H1 (cell line): ENCODE results near the gene SAXO1. TPM values are rescaled to one million over a fixed set of nuclear protein-coding genes. Genes with fewer than 3 reads are reported as not detected.

ENCODE experiments used
- CTCF ChIA-PET: fragments of 300-600 bp; sonication (Branson Sonifier 250); formaldehyde crosslinking; loops from one replicate; lab custom pipeline; 2021; ENCODE audit not compliant: partially characterized antibody; lab: Charles Lee
- POLR2A ChIA-PET: fragments of 300-600 bp; sonication (Branson Sonifier 250); formaldehyde crosslinking; loops from one replicate; lab custom pipeline; 2021; ENCODE audit warnings: inconsistent platforms; ENCODE audit not compliant: partially characterized antibody; lab: Charles Lee
- DNase-seq, 2 experiments: peaks; one replicate each; pipeline versions ENCODE4 v3.0.0 to v3.0.0-alpha.2; 2010 to 2022; ENCODE audit warnings: low spot score in 2 of 2, low read depth in 1 of 2, mixed read lengths in 1 of 2
- FAIRE-seq: peaks from 2 replicates; lab custom pipeline; 2011; peaks lifted over from hg19 to GRCh38; lab: Jason Lieb, UNC
- H2AFZ ChIP-seq: 2 replicates; pipeline ENCODE4 v1.8.1; 2012; ENCODE audit warnings: low read length, inconsistent platforms
- H2AK5ac ChIP-seq: 2 replicates; pipeline ENCODE4 v1.6.1; 2013; ENCODE audit warnings: low read depth, low read length
- H2BK120ac ChIP-seq: replicated peaks from 2 replicates; pipeline ENCODE3; 2013; ENCODE audit warnings: low read depth, low read length, inconsistent platforms
- H2BK12ac ChIP-seq: 2 replicates; pipeline ENCODE4 v1.6.1; 2013; ENCODE audit warnings: low read depth, low read length
- H2BK15ac ChIP-seq: 2 replicates; pipeline ENCODE4 v1.6.1; 2013; ENCODE audit warnings: low read length
- H2BK20ac ChIP-seq: 2 replicates; pipeline ENCODE4 v1.6.1; 2013; ENCODE audit warnings: low read length
- H2BK5ac ChIP-seq: 2 replicates; pipeline ENCODE4 v1.6.1; 2013; ENCODE audit warnings: low read depth, low read length
- H3K14ac ChIP-seq: 2 replicates; pipeline ENCODE4 v1.6.1; 2013; ENCODE audit warnings: inconsistent platforms; ENCODE audit not compliant: insufficient read length
- H3K18ac ChIP-seq: 2 replicates; pipeline ENCODE4 v1.6.1; 2013; ENCODE audit warnings: low read length; ENCODE audit errors: extremely low read depth
- H3K23ac ChIP-seq: 2 replicates; pipeline ENCODE4 v1.6.1; 2013; ENCODE audit warnings: inconsistent platforms; ENCODE audit not compliant: insufficient read length
- H3K23me2 ChIP-seq: 2 replicates; pipeline ENCODE4 v1.6.1; 2013; ENCODE audit warnings: low read depth, low read length
- H3K27ac ChIP-seq: 2 replicates; pipeline ENCODE4 v1.6.1; 2011; ENCODE audit warnings: low read depth, low read length, inconsistent platforms
- H3K27me3 ChIP-seq, 4 experiments: replicated peaks in 1 of 4; 1 replicate in 1 of 4; 2 replicates in 3 of 4; pipeline versions ENCODE4 v1.6.1 to v1.8.1; 2011 to 2013; ENCODE audit warnings: low read length in 3 of 4, mild to moderate bottlenecking in 3 of 4, inconsistent platforms in 2 of 4, mixed read lengths in 2 of 4, moderate library complexity in 1 of 4; ENCODE audit not compliant: control insufficient read depth in 3 of 4, insufficient read depth in 3 of 4; ENCODE audit errors: extremely low read depth in 1 of 4
- H3K36me3 ChIP-seq, 4 experiments: 2 replicates each; pipeline versions ENCODE4 v1.6.1 to v1.8.1; 2011 to 2013; ENCODE audit warnings: mild to moderate bottlenecking in 4 of 4, low read length in 3 of 4, moderate library complexity in 2 of 4, control low read depth in 1 of 4, inconsistent platforms in 1 of 4; ENCODE audit not compliant: insufficient read depth in 4 of 4, control insufficient read depth in 2 of 4
- H3K4ac ChIP-seq: replicated peaks from 2 replicates; pipeline ENCODE3; 2013; ENCODE audit warnings: low read length, low read depth, mixed read lengths, inconsistent platforms; ENCODE audit not compliant: insufficient read length
- H3K4me1 ChIP-seq, 4 experiments: replicated peaks in 1 of 4; 1 replicate in 1 of 4; 2 replicates in 3 of 4; pipeline versions ENCODE4 v1.6.1 to v1.8.1; 2011 to 2013; ENCODE audit warnings: low read length in 3 of 4, inconsistent platforms in 2 of 4, mixed read lengths in 1 of 4; ENCODE audit not compliant: insufficient read depth in 4 of 4, control insufficient read depth in 3 of 4
- H3K4me2 ChIP-seq, 2 experiments: 2 replicates each; pipeline versions ENCODE4 v1.6.1 to v1.8.1; 2011 to 2013; ENCODE audit warnings: low read depth in 2 of 2, low read length in 2 of 2, control low read depth in 1 of 2, inconsistent platforms in 1 of 2, mild to moderate bottlenecking in 1 of 2; ENCODE audit not compliant: insufficient read depth in 1 of 2
- H3K4me3 ChIP-seq, 4 experiments: fragments of 200-600, 300-600 bp in 1 of 4; sonication (generic), shearing (Covaris generic), sonication (Bioruptor Twin) in 1 of 4; 2 replicates each; pipeline versions ENCODE4 v1.5.1 to v1.8.1; 2011 to 2016; ENCODE audit warnings: low read length in 4 of 4, low read depth in 3 of 4, control low read depth in 2 of 4, inconsistent platforms in 2 of 4, mild to moderate bottlenecking in 2 of 4, mixed read lengths in 1 of 4, moderate library complexity in 1 of 4; ENCODE audit not compliant: insufficient read depth in 2 of 4; ENCODE audit errors: extremely low read depth in 1 of 4
- H3K56ac ChIP-seq: replicated peaks from 2 replicates; pipeline ENCODE3; 2013; ENCODE audit warnings: low read depth, mild to moderate bottlenecking, mixed read lengths, low read length, inconsistent platforms; ENCODE audit not compliant: insufficient read length
- H3K79me1 ChIP-seq: 2 replicates; pipeline ENCODE4 v1.6.1; 2013; ENCODE audit warnings: low read depth, low read length, control low read depth
- H3K79me2 ChIP-seq, 2 experiments: 2 replicates each; pipeline versions ENCODE4 v1.6.1 to v1.8.1; 2012 to 2013; ENCODE audit warnings: low read length in 2 of 2, mild to moderate bottlenecking in 2 of 2, inconsistent platforms in 1 of 2; ENCODE audit not compliant: insufficient read depth in 2 of 2, control insufficient read depth in 1 of 2
- H3K9ac ChIP-seq, 4 experiments: replicated peaks in 1 of 4; 1 replicate in 1 of 4; 2 replicates in 3 of 4; pipeline versions ENCODE4 v1.6.1 to v1.8.1; 2011 to 2013; ENCODE audit warnings: low read depth in 3 of 4, low read length in 3 of 4, control low read depth in 2 of 4, mild to moderate bottlenecking in 2 of 4, moderate library complexity in 2 of 4, inconsistent platforms in 1 of 4; ENCODE audit errors: extremely low read depth in 1 of 4
- H3K9me3 ChIP-seq, 2 experiments: 2 replicates each; pipeline versions ENCODE4 v1.6.1 to v1.8.1; 2012 to 2013; ENCODE audit warnings: mild to moderate bottlenecking in 2 of 2, moderate library complexity in 2 of 2, control low read depth in 1 of 2, inconsistent platforms in 1 of 2, low read depth in 1 of 2, low read length in 1 of 2, mixed read lengths in 1 of 2; ENCODE audit not compliant: insufficient read depth in 2 of 2
- H4K20me1 ChIP-seq, 2 experiments: replicated peaks in 1 of 2; 2 replicates each; pipeline versions ENCODE3 to v1.8.1; 2011 to 2013; ENCODE audit warnings: inconsistent platforms in 2 of 2, low read length in 2 of 2, mild to moderate bottlenecking in 1 of 2; ENCODE audit not compliant: insufficient read depth in 2 of 2, control insufficient read depth in 1 of 2
- H4K5ac ChIP-seq: 2 replicates; pipeline ENCODE4 v1.6.1; 2013; ENCODE audit warnings: low read length, low read depth, mixed read lengths, inconsistent platforms; ENCODE audit not compliant: insufficient read length
- H4K8ac ChIP-seq: 2 replicates; pipeline ENCODE4 v1.8.0; 2013; ENCODE audit warnings: mild to moderate bottlenecking, moderate library complexity, low read length, inconsistent platforms; ENCODE audit not compliant: insufficient read depth; ENCODE audit errors: extremely low read depth
- H4K91ac ChIP-seq: replicated peaks from 2 replicates; pipeline ENCODE3; 2013; ENCODE audit warnings: low read length, mixed read lengths, inconsistent platforms; ENCODE audit not compliant: insufficient read length
- EGR1 ChIP-seq: IDR thresholded peaks from 2 replicates; pipeline ENCODE4 v1.6.1; 2011; ENCODE audit warnings: low read depth, low read length, borderline replicate concordance
- GABPA ChIP-seq: IDR thresholded peaks from 2 replicates; pipeline ENCODE4 v1.6.1; 2011; ENCODE audit warnings: mild to moderate bottlenecking, low read length, moderate library complexity, borderline replicate concordance; ENCODE audit not compliant: insufficient read depth
- PHF8 ChIP-seq: fragments of 200-600 bp; sonication (generic); conservative IDR thresholded peaks from 2 replicates; pipeline ENCODE4 v1.7.1; 2012; ENCODE audit warnings: low read depth, mild to moderate bottlenecking, inconsistent platforms, low read length, moderate library complexity
- POU5F1 ChIP-seq: IDR thresholded peaks from 2 replicates; pipeline ENCODE4 v1.6.1; 2011; ENCODE audit warnings: low read depth, mild to moderate bottlenecking, low read length, moderate library complexity
- RAD21 ChIP-seq, 2 experiments: IDR thresholded peaks in 1 of 2; conservative IDR thresholded peaks in 1 of 2; 2 replicates each; pipeline ENCODE4 v1.6.1; 2011; ENCODE audit warnings: low read depth in 2 of 2, low read length in 2 of 2, improper control_type of control experiment in 1 of 2, inconsistent platforms in 1 of 2, mild to moderate bottlenecking in 1 of 2, moderate library complexity in 1 of 2
- SP1 ChIP-seq: IDR thresholded peaks from 2 replicates; pipeline ENCODE4 v1.6.1; 2011; ENCODE audit warnings: low read depth, low read length
- TAF7 ChIP-seq: optimal IDR thresholded peaks from 2 replicates; pipeline ENCODE3; 2011; ENCODE audit warnings: low read depth, mild to moderate bottlenecking, inconsistent platforms, low read length, moderate library complexity, borderline replicate concordance
- WGBS, 2 experiments: shearing (Covaris generic) in 1 of 2; methylation state at CpG; one replicate each; pipeline versions ENCODE4 v1.1.6 to v1.1.7; 2013 to 2015; ENCODE audit warnings: low lambda C conversion rate in 2 of 2, mixed read lengths in 2 of 2, inconsistent platforms in 1 of 2, low coverage in 1 of 2, missing lambda C conversion rate in 1 of 2; ENCODE audit not compliant: insufficient replicate concordance in 2 of 2, insufficient coverage in 1 of 2, insufficient read length in 1 of 2; ENCODE audit errors: extremely low coverage in 1 of 2, missing lambda C conversion rate in 1 of 2; 5-methylcytosine and 5-hydroxymethylcytosine counted together
- polyA plus RNA-seq, 7 experiments: library from polyadenylated mRNA; depleted of rRNA in 3 of 7; stranded (reverse) in 5 of 7; unstranded in 2 of 7; fragments of >200 nt in 5 of 7; fragments of 200-250 nt in 2 of 7; gene quantifications; 1 replicate in 5 of 7; 2 replicates in 1 of 7; 4 replicates in 1 of 7; pipeline versions ENCODE4 v1.2.1 to v1.2.3, GENCODE V29; 2011 to 2013; ENCODE audit warnings: missing spikeins in 2 of 7, mixed read lengths in 2 of 7
- total RNA-seq: library from RNA; stranded (reverse); fragmentation: NEBNext Ultra II Directional; extraction: Animal tissue kit (Norgen Biotek cat#: 25700); gene quantifications from 2 replicates; pipeline ENCODE4 v1.2.1, GENCODE V29; 2021
- TF ChIP-seq, protein P1 (sequence below): IDR thresholded peaks from 2 replicates; pipeline ENCODE4 v1.6.1; 2011; ENCODE audit warnings: low read length, improper control_type of control experiment

Gene SAXO1
- total and polyA plus RNA-seq, 2 of the 8 experiments (the other 6 are each of a cell fraction or from before 2014, with no cell fraction given): 0.11 to 0.20 TPM

DNA sequence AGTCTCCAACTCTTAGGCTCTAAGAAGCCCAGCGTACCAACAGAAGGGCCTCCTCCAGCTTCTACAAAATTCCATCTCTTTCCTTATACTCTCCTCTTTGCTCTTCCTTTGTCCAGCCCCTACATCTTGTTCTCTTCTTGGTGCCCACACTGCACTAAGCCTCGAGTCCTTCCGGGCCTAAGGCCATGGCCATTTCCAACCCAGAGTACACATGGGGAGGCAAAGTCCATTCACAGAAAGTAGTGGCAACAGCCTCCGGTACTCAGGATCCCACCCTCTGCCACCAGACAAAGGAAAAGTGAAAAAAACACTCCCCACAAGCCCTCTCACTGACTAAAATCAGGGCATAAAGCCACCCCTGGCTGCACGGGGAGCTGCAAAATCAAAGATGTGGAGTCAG is 60.3 kb downstream of the SAXO1 start:
- FAIRE-seq: no peak
- no peaks in the 10 kb centered on the region for H3K27me3 ChIP-seq
- H2BK12ac ChIP-seq: no peak overlapping the region
- H3K36me3 ChIP-seq: no peaks in the 10 kb centered on the region
- H3K79me1 ChIP-seq: no peaks in the 10 kb centered on the region
- H2AK5ac ChIP-seq: no peak overlapping the region
- H2BK15ac ChIP-seq: no peak overlapping the region
- no peak for DNase-seq
- no peak overlapping the region for H2BK5ac ChIP-seq
- H3K56ac ChIP-seq: no peak overlapping the region
- H3K4me3 ChIP-seq: no peak overlapping the region
- no peaks in the 10 kb centered on the region for H4K20me1 ChIP-seq
- POLR2A ChIA-PET: no interaction called here
- H2BK120ac ChIP-seq: no peak overlapping the region
- no peak overlapping the region for H3K18ac ChIP-seq
- no peak overlapping the region for H2BK20ac ChIP-seq
- WGBS, 2 experiments: 82% methylated on average over 5 of the region's 5 CpGs; no CpG with 5 or more reads in 1 of the 2 experiments
- TF ChIP-seq, protein P1, sequence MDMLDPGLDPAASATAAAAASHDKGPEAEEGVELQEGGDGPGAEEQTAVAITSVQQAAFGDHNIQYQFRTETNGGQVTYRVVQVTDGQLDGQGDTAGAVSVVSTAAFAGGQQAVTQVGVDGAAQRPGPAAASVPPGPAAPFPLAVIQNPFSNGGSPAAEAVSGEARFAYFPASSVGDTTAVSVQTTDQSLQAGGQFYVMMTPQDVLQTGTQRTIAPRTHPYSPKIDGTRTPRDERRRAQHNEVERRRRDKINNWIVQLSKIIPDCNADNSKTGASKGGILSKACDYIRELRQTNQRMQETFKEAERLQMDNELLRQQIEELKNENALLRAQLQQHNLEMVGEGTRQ: no peak
- TF ChIP-seq POU5F1 (no peak), SP1 (no peak), TAF7 (no peak), GABPA (no peak), RAD21 (IDR thresholded peaks at IDR 0.05 in 1 of 2, conservative IDR thresholded peaks at IDR 0.05 in 1 of 2; ENCODE audit: low read depth in 2 of 2, low read length in 2 of 2) (no peak), EGR1 (no peak), PHF8 (no peak)
- H3K23me2 ChIP-seq: no peaks in the 10 kb centered on the region
- no peak overlapping the region for H3K9ac ChIP-seq
- no peak overlapping the region for H3K4me2 ChIP-seq
- H4K5ac ChIP-seq: no peak overlapping the region
- CTCF ChIA-PET: interaction anchor here (0.7 kb wide), 1 partner anchor 13 kb away, joined by 3 read pairs; no protein-coding TSS in a partner anchor
- no peaks in the 10 kb centered on the region for H3K4me1 ChIP-seq
- no peak overlapping the region for H3K27ac ChIP-seq
- H3K79me2 ChIP-seq: no peaks in the 10 kb centered on the region
- H2AFZ ChIP-seq: no peak overlapping the region
- H3K14ac ChIP-seq: no peak overlapping the region
- no peak overlapping the region for H4K8ac ChIP-seq
- no peak overlapping the region for H3K23ac ChIP-seq
- H4K91ac ChIP-seq: no peak overlapping the region
- no peak overlapping the region for H3K4ac ChIP-seq
- peaks cover 0 to 4% of the 10 kb centered on the region in 2 experiments; a peak in 2 of 4 replicates for H3K9me3 ChIP-seq
